ENCODE measurements around the gene BAHCC1.

The BAHCC1 gene

DNA sequence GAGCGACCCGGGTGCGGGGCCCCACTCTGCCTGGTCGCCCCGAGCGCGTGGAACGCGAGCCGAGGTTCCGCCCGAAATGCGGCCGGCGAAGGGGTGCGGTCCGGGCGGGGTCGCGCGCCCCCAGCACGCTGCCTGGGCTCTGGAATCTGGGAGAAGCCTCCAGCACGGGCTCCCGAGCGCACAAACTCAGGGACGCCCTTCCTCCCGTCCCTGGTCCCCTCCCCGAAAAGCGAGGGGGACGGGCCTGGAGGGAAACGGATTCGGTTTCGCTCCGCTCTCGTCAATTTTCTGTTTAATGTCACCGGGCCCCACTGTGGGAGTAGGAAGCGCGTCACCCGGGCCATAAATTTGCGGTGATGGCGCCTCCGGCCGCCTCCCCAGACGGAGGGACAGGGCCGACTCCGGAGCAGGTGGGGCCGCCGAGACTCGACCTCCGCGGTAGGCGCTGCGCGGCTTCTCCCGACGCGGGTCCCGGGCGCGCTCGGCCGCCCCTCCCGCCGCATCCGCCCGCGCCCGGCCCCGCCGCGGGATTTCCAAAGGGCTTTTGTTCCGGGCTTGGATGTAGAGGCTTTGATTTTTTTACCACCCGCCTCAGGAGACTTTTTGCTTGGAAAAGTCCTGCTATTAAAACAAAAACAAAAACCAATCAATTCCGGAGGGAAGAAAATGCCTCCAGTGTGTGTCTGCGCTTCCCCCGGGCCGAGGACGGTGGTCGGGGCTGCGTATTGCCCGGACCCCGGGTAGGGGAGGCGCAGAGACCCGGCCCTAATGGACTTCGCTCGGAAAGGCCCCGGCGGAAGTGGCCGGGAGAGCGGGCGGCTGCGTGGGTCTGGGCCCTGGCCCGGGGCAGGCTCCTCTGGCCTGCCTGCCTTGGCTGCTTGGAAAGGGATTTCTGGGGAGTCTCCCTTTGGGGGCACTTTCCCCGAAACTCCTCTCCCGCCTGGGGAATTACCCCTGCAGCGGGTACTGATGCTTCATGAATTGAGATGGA, 7.9 kb upstream of the BAHCC1 start:
- no peak for DNase-seq

DNA sequence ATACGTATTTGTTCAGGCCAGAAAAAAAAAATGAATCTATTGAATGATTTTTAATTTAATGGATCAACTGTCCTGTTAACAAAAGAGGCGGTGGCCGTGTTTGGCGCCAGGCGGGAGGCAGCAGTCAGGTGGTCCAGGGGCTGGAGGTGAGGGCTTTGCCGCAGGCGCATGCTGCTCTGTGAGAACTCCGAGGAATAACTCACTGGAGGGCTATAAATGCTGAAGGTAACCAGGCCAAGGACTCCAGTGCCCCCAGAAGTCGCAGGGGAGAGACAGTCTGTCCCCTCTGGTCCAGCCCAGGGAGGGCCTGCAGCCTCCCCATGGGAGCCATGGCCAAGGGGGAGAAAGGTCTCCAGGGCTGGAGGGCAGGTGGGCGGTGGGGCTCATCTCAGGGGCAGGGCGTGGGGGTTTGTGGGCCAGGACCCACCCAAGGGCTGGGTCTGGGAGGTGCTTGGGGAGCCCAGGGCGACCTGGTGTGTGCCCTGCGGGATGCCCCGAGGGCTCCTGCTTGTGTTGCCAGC, 7.1 kb upstream of the BAHCC1 start:
- DNase-seq, result no peak

DNA sequence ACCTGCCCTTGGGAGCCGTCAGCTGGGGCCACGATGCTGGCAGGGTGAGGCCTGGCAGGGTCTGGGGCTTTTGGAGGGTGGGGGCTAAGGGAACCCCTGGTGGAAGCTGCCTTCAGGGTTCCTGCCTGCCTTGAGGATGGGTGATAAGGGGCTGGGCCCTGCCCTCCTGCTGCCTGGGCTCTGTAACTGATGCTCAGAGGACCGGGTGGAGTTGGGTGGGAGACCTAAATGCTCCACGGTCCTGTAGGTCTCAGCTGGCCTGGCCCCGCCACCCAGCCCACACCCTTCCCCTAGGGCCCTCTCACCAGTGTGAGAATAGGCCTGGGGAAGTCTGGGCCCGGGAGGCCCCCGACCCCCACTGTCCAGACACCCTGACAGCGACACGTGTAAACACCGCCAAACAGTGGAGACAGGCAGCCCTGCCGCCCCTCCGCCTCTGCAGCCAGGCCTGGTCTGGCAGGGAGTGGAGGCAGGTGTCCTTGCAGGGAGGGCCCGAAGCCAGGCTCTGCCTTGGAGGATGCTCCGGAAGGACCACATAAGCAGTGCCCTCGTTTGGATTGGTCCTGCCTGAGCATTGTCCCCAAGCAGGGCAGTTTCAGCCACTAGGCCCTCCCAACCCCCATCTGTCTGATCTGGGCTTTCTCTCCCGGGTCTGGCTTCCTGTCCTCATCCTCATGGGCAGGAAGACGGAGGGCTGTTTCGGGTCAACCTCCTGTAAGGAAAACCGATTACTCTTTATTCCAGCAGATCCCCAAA, 6.5 kb upstream of the BAHCC1 start:
- peak; percentile 83 for DNase-seq

DNA sequence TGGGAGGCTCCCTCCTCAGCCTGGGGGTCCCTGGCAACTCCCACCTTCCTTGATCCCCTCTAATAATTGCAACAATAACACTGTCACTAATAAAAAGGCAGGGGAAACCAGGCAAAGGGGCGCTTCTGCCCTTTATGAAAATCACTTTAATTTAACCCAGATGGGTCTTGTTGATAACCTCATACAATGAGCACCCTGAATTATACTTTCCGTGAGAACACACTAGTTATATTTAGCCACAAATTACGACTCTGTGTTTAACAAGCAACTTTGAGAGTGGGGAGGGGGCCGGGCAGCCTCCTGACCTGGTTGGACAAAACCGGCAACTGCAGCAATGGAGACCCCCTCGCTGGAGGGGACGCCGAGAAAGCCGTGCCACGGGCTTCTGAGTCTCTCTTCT, 5.7 kb upstream of the BAHCC1 start:
- no peak for DNase-seq

DNA sequence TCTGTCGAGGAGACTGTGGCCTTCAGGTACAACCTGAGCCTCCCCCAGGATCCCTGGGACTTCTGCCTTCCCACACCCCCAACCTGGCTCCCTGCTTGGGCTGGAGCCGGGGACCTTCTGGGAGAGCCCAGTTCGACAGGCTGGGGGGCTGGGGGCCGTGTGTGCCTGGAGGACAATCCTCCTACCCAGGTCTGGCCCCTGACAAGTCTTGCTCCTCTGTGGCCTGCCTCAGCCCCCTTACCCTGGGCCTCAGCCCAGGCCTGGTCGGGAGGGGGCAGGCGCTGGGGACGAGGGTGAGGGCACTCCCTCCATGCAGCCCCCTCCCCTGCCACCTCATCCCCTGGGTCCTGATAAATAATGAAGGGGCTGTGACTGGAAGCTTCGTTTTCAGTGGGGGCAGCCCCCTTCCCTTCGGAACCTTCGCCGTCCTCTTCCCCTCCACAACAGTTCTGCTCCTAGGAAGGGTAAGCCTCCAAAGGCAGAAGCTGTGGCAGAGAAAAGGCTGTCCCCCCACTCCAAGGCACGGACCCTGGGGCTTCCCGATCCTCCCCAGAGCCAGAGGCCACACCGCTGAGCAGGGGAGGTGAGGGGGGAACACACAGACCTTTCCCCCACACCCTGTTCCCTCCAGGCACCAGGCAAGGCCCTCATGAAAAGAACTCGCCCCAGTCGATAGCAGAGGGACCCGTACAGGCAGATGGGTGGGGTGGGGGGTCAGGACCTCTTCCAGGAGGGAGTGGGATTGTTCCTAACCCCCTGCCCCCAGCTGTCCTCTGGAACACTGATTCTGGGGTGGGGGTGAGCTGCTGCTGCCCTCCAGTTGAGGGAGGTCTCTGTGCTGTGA, 5.0 kb upstream of the BAHCC1 start:
- no peak for DNase-seq

- no peak for DNase-seq
Observed at GRCh38 chr17:81390873-81391255, 4.4 kb upstream of the BAHCC1 start.

DNA sequence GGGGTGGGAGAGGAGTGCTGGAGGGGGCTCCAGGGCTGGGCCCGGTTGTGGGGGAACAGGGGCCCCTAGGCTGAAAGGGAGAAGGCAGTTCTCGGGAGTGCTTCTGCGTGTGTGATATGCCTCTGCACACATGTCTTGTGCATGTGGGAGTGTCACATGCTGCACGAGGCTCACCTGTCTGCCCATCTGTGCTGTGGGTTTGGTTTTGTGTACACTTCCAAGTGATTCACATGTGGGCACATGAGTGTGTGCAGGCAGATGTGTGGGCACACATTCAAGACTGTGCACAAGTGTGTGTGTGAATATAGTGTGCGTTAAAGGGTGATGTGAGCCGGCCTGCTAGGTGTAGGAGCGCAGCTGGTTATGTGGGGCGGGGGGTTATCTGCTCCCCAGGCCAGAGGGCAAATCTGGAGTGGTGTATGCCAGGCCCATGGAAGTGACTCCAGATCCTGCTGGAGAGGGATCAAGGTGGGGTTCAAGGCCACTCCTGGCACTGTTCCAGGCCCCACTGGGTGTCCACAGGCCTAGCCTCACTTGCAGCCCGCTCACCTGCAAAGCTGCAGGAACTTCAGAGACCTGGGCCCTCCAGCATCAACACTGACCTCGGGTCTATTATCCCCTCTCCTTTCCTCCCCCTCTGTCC, 3.8 kb upstream of the BAHCC1 start:
- no peak for DNase-seq

DNA sequence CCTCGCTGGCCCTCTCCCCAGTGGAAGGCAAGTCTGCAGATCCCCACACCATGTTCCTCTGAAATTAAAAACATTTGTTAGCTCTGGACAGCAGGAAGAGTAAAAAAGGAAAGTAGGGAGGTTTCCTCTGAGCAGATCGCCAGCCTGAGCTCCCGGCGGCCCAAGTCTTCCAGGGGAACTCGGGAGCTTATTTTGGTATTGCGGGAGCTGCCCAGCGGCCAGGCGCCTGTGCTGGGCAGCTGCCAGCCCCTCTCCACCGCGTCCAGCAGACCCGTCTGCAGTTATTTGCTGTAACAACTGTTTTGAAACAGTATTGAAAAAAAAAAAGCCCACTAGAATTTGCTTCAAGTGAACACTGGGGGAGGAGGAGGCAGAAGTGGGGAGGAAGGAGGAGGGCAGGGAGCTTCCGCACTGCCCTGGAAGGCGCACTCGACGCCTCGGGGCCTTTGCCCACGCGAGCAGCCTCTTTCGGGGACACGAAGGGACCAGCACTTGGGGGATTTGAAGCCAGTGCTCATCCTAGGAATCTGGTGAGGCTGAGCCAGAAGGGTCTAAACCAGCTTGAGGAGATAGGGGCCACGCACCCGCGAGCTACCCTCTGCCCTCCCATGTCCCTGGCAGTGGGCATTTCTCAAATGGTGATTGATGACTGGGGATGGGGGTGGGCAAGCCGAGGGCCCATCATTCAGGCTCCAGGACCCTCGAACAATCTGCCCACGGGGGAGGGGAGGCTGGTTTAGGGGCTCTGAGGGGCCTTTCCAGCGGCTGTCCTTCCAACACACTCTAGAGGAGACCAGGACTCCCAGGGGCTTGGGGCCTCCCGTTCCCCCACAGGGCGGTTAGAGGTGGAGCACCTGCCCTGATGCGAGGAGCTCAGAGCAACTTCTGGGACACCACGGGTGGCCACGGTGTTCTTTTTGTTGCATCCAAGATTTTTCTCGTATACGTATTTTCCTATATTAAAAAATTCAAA, 3.0 kb upstream of the BAHCC1 start:
- no peak for DNase-seq

DNA sequence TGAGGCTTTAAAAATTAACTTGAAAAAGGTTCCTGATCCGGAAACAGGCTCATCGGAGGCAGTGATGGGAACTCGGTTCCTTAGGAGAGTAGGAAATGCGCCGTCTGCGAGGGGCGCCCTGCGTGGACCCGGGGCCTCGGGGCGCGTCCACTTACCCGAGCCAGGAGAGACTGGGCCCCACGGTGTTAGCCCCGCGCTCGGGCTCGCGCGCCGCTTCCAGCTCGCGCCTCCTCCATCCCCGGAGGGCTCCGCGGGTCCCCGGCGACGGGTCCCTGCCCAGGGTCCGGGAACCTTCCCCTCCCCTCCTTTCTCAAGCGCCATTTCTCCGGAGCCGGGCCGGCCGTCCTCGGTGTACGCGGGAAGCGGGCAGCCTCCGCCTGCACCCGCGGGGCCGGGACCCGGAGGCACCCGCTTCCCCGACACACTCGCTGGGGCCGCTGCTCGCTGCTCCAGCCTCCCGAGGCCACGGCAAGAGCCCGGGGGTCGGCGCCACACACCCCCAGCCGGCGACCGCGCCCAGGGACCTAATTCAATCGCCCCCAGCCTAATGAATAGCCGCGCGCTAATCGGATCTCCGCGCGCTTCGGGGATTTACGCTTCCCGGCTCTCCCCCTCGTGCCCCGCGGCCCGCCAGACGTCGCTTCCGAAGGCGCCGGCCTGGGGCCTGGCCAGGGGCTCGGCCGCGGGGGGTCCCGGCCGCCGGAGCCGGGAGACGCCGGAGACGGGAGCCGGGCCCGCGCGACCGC, 2.2 kb upstream of the BAHCC1 start:
- DNase-seq, result no peak

DNA sequence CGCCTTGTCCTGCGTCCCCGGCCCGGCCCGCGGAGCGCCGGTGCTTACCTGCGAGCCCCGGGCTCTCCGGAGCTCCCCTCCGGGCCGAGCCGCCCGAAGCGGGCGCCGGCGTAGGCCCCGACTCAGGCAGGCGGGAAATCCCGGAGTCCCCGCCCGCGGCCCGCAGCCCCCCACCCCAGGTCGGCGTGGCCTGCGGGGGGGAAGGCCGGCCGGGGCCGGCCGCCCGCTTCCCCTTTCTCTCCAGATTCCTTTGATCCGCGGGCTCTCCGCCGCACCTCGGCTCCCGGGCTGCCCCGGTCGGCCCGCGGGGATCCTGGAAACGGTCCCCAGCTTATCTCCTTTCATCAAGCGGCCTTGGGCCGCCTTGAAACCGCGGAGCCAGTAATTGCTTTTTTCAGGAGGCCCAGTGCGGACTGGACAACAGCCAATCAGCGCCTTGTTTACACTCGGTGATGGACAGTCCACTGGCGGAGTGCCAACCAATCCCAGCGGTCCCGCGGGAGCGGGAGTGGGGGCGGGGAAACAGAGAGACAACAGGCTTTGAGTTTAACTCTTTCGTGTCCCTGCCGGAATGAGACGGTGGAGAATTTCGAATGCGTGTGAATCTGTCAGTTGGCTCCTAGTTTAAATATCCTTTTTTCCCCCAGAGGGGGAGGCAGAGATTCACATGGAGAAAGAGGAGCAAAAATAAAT, 1.4 kb upstream of the BAHCC1 start:
- DNase-seq, result peak; percentile 100

- no peak for DNase-seq
Observed at GRCh38 chr17:81394377-81394920, 808 bp upstream of the BAHCC1 start.

- DNase-seq, result no peak
Observed at GRCh38 chr17:81395600-81396277, 482 bp downstream of the BAHCC1 start.

DNA sequence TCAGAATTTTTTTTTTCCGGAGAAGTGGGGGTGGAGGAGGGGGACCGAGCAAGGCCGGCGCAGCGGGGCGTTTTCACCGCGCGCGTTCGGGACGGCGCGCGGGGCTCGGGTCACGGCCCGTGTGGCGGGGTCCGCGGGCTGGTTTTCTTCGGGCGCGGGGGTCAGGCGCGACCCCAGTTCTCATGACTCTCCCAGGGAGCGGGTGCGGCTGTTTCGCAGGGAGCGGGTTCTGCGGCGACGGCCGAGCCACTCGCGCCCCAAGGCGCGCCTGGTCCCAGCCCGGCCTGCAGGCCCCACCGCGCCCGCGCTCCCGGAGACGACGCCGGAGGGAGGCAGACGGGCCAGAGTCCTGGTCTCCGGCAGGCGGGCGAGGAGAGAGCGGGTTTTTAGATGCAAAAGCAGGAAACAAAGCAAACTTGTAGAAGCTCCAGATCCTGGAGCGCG, 1.0 kb downstream of the BAHCC1 start:
- no peak for DNase-seq

- DNase-seq, result peak; percentile 87
Observed at GRCh38 chr17:81396722-81397313, 1.6 kb downstream of the BAHCC1 start.

GRCh38 chr17:81397314-81398175, 2.3 kb downstream of the BAHCC1 start:
- peak; percentile 90 for DNase-seq

DNA sequence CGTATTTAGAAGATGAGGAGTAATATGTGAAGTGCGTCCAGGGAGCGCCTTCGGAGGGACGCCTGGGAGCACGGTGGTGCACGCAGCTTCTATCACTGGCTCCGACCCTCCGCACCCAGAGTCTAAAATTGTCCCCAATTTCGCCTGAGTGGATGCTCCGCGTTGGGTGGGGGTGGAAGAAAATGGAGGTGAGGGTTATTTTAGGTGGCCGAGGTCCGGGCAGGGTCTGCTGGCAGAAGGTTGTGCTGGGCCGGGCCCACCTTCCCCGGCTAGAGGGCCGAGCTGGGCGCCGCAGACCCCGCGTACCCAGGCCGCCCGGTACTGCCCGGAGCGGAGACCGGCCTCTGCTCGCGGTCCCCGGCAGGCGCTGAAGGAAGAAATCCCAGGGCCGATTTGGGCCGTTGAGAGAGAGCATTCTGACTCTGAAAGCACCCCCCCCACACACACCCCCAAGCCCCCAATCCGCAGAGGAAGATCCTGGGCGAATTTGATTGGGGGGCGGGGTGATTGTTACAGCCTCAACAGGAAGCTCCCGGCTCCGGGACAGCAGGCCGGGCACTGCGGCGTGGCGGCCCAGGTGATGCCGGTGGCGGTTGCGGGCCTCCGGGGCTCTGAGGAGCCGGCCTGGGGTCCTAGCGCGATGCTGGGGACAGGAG, 3.0 kb downstream of the BAHCC1 start:
- DNase-seq, result no peak

Measured in islet precursor cell (in vitro differentiated cells).